GM23248 (cell line): Measurements from ENCODE around the gene CAMTA1.

Experiments
- EZH2 ChIP-seq: fragments of 200-600 bp; sonication (generic); IDR thresholded peaks from 2 replicates; pipeline ENCODE4 v1.6.1; 2018; ENCODE audit warnings: antibody characterized with exemption, mild to moderate bottlenecking; ENCODE audit not compliant: insufficient read depth, poor library complexity, severe bottlenecking
- EZH2phosphoT487 ChIP-seq: fragments of 200-600 bp; sonication (generic); IDR thresholded peaks from 2 replicates; pipeline ENCODE4 v1.6.1; 2018; ENCODE audit warnings: antibody characterized with exemption, moderate library complexity, mild to moderate bottlenecking, low read depth; ENCODE audit not compliant: insufficient read depth

GRCh38 chr1:7676274-7676945, 891.2 kb downstream of the CAMTA1 start:
- TF ChIP-seq EZH2 (no peak), EZH2phosphoT487 (no peak)
